B cell (primary cell): Measurements from ENCODE around the gene NBEAL2. TPM values are rescaled to one million over a fixed set of nuclear protein-coding genes. Genes with fewer than 3 reads are reported as not detected.

Experiments used
- ATAC-seq: fragments of 200-7000 bp; cut with Tn5 transposase; one replicate; pipeline ENCODE4 v1.10.0; 2021; ENCODE audit warnings: low read depth, mild to moderate bottlenecking, moderate number of reproducible peaks, moderate library complexity
- CTCF ChIA-PET: fragments of 350-600 bp; sonication (Branson Sonifier 250); formaldehyde crosslinking; loops from one replicate; lab custom pipeline; 2021; ENCODE audit warnings: antibody characterized with exemption, inconsistent platforms; lab: Charles Lee
- POLR2A ChIA-PET: fragments of 350-600 bp; sonication (Branson Sonifier 250); formaldehyde crosslinking; loops from one replicate; lab custom pipeline; 2021; ENCODE audit warnings: antibody characterized with exemption; lab: Charles Lee
- DNase-seq: peaks from one replicate; pipeline ENCODE4 v3.0.0; 2013
- H2AFZ ChIP-seq: 2 replicates; pipeline ENCODE4 v1.6.1; 2012; ENCODE audit warnings: mild to moderate bottlenecking, low read depth, low read length; ENCODE audit not compliant: insufficient read depth, poor library complexity, severe bottlenecking
- H3K27ac ChIP-seq, 2 donors: 1 replicate in 1 of 2; 2 replicates in 1 of 2; pipeline ENCODE4 v1.5.1; 2012 to 2013; ENCODE audit warnings: low read length in 2 of 2, mild to moderate bottlenecking in 2 of 2, moderate library complexity in 1 of 2
- H3K27me3 ChIP-seq, 4 experiments: fragments of 200-600 bp in 1 of 4; sonication (generic) in 1 of 4; replicated peaks in 1 of 4; 1 replicate in 2 of 4; 2 replicates in 2 of 4; pipeline versions ENCODE4 v1.6.1 to v1.7.0; 2013 to 2016; ENCODE audit warnings: low read length in 3 of 4, mild to moderate bottlenecking in 2 of 4, mixed read lengths in 1 of 4, moderate library complexity in 1 of 4; ENCODE audit not compliant: insufficient read depth in 4 of 4, control insufficient read depth in 3 of 4; ENCODE audit errors: control extremely low read depth in 1 of 4
- H3K36me3 ChIP-seq, 2 experiments: replicated peaks in 1 of 2; 1 replicate in 1 of 2; 2 replicates in 1 of 2; pipeline versions ENCODE4 v1.6.1 to v1.7.1; 2013; ENCODE audit warnings: low read length in 1 of 2; ENCODE audit not compliant: insufficient read depth in 2 of 2, control insufficient read depth in 1 of 2; ENCODE audit errors: control extremely low read depth in 1 of 2, extremely low read depth in 1 of 2
- H3K4me1 ChIP-seq, 2 donors: fragments of 200-600 bp in 1 of 2; sonication (generic) in 1 of 2; 1 replicate in 1 of 2; 2 replicates in 1 of 2; pipeline versions ENCODE4 v1.5.1 to v1.6.1; 2013 to 2017; ENCODE audit warnings: low read length in 2 of 2; ENCODE audit not compliant: control insufficient read depth in 2 of 2, insufficient read depth in 2 of 2
- H3K4me2 ChIP-seq: replicated peaks from 2 replicates; pipeline ENCODE3; 2012; ENCODE audit warnings: mild to moderate bottlenecking, low read depth, low read length; ENCODE audit not compliant: poor library complexity, severe bottlenecking
- H3K4me3 ChIP-seq, 5 experiments: fragments of 200-600 bp in 1 of 5; sonication (generic) in 1 of 5; 1 replicate in 3 of 5; 2 replicates in 2 of 5; pipeline versions ENCODE4 v1.5.1 to v1.7.0; 2011 to 2016; ENCODE audit warnings: low read length in 4 of 5, mild to moderate bottlenecking in 4 of 5, low read depth in 2 of 5, control low read depth in 1 of 5, moderate library complexity in 1 of 5; ENCODE audit not compliant: insufficient read depth in 1 of 5; ENCODE audit errors: control extremely low read depth in 1 of 5, extremely low read depth in 1 of 5
- H3K79me2 ChIP-seq: fragments of 200-600 bp; sonication (generic); one replicate; pipeline ENCODE4 v1.6.0; 2016; ENCODE audit warnings: low read length; ENCODE audit not compliant: control insufficient read depth, insufficient read depth
- H3K9ac ChIP-seq: fragments of 200-600 bp; sonication (generic); 2 replicates; pipeline ENCODE4 v1.6.1; 2017; ENCODE audit warnings: mild to moderate bottlenecking, low read length, moderate library complexity
- H3K9me3 ChIP-seq, 3 donors: one replicate each; pipeline versions ENCODE4 v1.6.1 to v1.7.1; 2013; ENCODE audit warnings: low read length in 2 of 3; ENCODE audit not compliant: control insufficient read depth in 2 of 3, insufficient read depth in 1 of 3; ENCODE audit errors: control extremely low read depth in 1 of 3
- H4K20me1 ChIP-seq: 2 replicates; pipeline ENCODE4 v1.6.0; 2012; ENCODE audit warnings: mild to moderate bottlenecking, low read length; ENCODE audit not compliant: insufficient read depth, control insufficient read depth, poor library complexity, severe bottlenecking
- H3K27ac Mint-ChIP-seq: one replicate; pipeline ENCODE4 v1.8.0; 2021; ENCODE audit warnings: mixed read lengths
- H3K27me3 Mint-ChIP-seq: one replicate; pipeline ENCODE4 v1.8.0; 2021; ENCODE audit warnings: mixed read lengths
- H3K4me1 Mint-ChIP-seq: one replicate; pipeline ENCODE4 v1.8.0; 2021; ENCODE audit warnings: mixed read lengths
- H3K4me3 Mint-ChIP-seq: one replicate; pipeline ENCODE4 v1.8.0; 2021; ENCODE audit warnings: mixed read lengths
- H3K9me3 Mint-ChIP-seq: one replicate; pipeline ENCODE4 v1.8.0; 2022; ENCODE audit warnings: mixed read lengths; ENCODE audit not compliant: insufficient read depth
- CTCF ChIP-seq: fragments of 200-600 bp; IDR thresholded peaks from one replicate; pipeline ENCODE4 v1.8.0; 2022; ENCODE audit warnings: antibody characterized with exemption, mild to moderate bottlenecking
- EZH2 ChIP-seq: IDR thresholded peaks from 2 replicates; pipeline ENCODE4 v1.6.1; 2012; ENCODE audit warnings: borderline replicate concordance, low read depth, mild to moderate bottlenecking, moderate library complexity, low read length; ENCODE audit not compliant: insufficient read depth, poor library complexity, severe bottlenecking
- WGBS: methylation state at CpG from one replicate; pipeline ENCODE4 v1.1.5; 2013; ENCODE audit warnings: missing lambda C conversion rate; ENCODE audit not compliant: insufficient coverage; 5-methylcytosine and 5-hydroxymethylcytosine counted together
- intact Hi-C: fragments of 100-400 bp; cut with micrococcal nuclease; formaldehyde crosslinking; loops from one replicate; pipeline ENCODE4 v1.10.0; 2022
- polyA plus RNA-seq: library from polyadenylated mRNA; depleted of rRNA; stranded (reverse); fragments of >200 nt; gene quantifications from 2 replicates; pipeline ENCODE4 v1.2.3, GENCODE V29; 2012
- total RNA-seq, 2 donors: library from RNA; stranded (reverse); fragments of 120-200 nt in 1 of 2; gene quantifications; 1 replicate in 1 of 2; 2 replicates in 1 of 2; pipeline versions ENCODE4 v1.2.3 to v1.2.4, GENCODE V29; 2013 to 2022

Gene NBEAL2
- total and polyA plus RNA-seq, 2 donors (not counting 1 experiment from before 2014, with no cell fraction given): 63.8 to 155 TPM

GRCh38 chr3:47010111-47010712, 30.7 kb downstream of the NBEAL2 start:
- Histone ChIP-seq H3K4me1 (peaks cover 6 to 17% of the 10 kb centered on the region in 2 donors), H3K9ac (peak overlapping the region; percentile 82), H3K27ac (peak overlapping the region in 1 of 2 donors; percentile 90), H3K4me3 (peak overlapping the region in 3 of 5 experiments; percentile 62 to 68 (median 66)), H3K36me3 (peaks cover 0 to 23% of the 10 kb centered on the region in 2 experiments), H3K79me2 (no peaks in the 10 kb centered on the region), H3K27me3 (no peaks in the 10 kb centered on the region), H4K20me1 (no peaks in the 10 kb centered on the region), H2AFZ (peak overlapping the region; percentile 82), H3K4me2 (peak overlapping the region; percentile 93), H3K9me3 (no peaks in the 10 kb centered on the region)
- Mint-ChIP-seq H3K27me3 (no peaks in the 10 kb centered on the region), H3K4me1 (peaks cover 12% of the 10 kb centered on the region), H3K4me3 (peak overlapping the region; percentile 86), H3K9me3 (no peaks in the 10 kb centered on the region), H3K27ac (peak overlapping the region; percentile 86)
- TF ChIP-seq EZH2: no peak
- TF ChIP-seq CTCF: no peak
- intact Hi-C loops: no loop called here
- POLR2A ChIA-PET: interaction anchor here (0.6 to 1.9 kb wide), 3 partner anchors 30 to 272 kb away, joined by 4 to 6 read pairs (median 6); partner anchors contain the start of genes CCDC12, KIF9, KLHL18 and NBEAL2
- WGBS: 89% methylated on average over 20 of the region's 23 CpGs
- no peak for ATAC-seq
- CTCF ChIA-PET: interaction anchor here (0.6 to 1.3 kb wide), 4 partner anchors 30 to 96 kb away, joined by 3 read pairs; partner anchors contain the start of gene NBEAL2
- DNase-seq: no peak

- no peak for DNase-seq
These were observed 31.4 kb downstream of the NBEAL2 start for GRCh38 chr3:47010910-47011309.

More at GRCh38 chr3:47010910-47011309, 31.4 kb downstream of the NBEAL2 start:
- H3K9me3 ChIP-seq: no peaks in the 10 kb centered on the region
- Mint-ChIP-seq H3K27me3 (no peaks in the 10 kb centered on the region), H3K27ac (peak overlapping the region; percentile 86), H3K4me1 (peaks cover 12% of the 10 kb centered on the region), H3K9me3 (no peaks in the 10 kb centered on the region), H3K4me3 (peak overlapping the region; percentile 86)
- no peak overlapping the region for H2AFZ ChIP-seq
- H3K27ac ChIP-seq: peak overlapping the region in 1 of 2 donors; percentile 90
- H3K4me3 ChIP-seq: no peak overlapping the region
- no peak for ATAC-seq
- no peak overlapping the region for H3K9ac ChIP-seq
- peaks cover 0 to 22% of the 10 kb centered on the region in 2 experiments for H3K36me3 ChIP-seq
- CTCF ChIA-PET: interaction anchor here (1.3 kb wide), 1 partner anchor 31 kb away, joined by 3 read pairs; the partner anchor contains the start of gene NBEAL2
- POLR2A ChIA-PET: no interaction called here
- TF ChIP-seq CTCF (no peak), EZH2 (no peak)
- 73% methylated on average over 3 of the region's 5 CpGs for WGBS
- peaks cover 6 to 17% of the 10 kb centered on the region in 2 donors for H3K4me1 ChIP-seq
- intact Hi-C loops: no loop called here
- no peaks in the 10 kb centered on the region for H4K20me1 ChIP-seq
- H3K79me2 ChIP-seq: no peaks in the 10 kb centered on the region
- no peak overlapping the region for H3K4me2 ChIP-seq
- no peaks in the 10 kb centered on the region for H3K27me3 ChIP-seq
